IPS-18c (cell line): Measurements from ENCODE around the gene CRYBB1.
A peak's percentile ranks its signal among the peaks of the same experiment; 100 is the strongest.

ENCODE experiments used
- H3K4me3 ChIP-seq: 2 replicates; pipeline ENCODE4 v1.7.0; 2013; ENCODE audit warnings: low read depth, mild to moderate bottlenecking, low read length, moderate library complexity; ENCODE audit not compliant: insufficient read depth
- H3K9me3 ChIP-seq: one replicate; pipeline ENCODE4 v1.6.1; 2013; ENCODE audit warnings: mild to moderate bottlenecking, low read length, moderate library complexity; ENCODE audit not compliant: control insufficient read depth, insufficient read depth

Gene CRYBB1

GRCh38 chr22:26589367-26589844, 28.4 kb downstream of the CRYBB1 start:
- Histone ChIP-seq H3K4me3 (peak overlapping the region; percentile 89), H3K9me3 (peaks cover 2% of the 10 kb centered on the region)

- Histone ChIP-seq H3K9me3 (peaks cover 2% of the 10 kb centered on the region), H3K4me3 (peak overlapping the region; percentile 89)
Measured at GRCh38 chr22:26588729-26589366, 29.0 kb downstream of the CRYBB1 start.

- Histone ChIP-seq H3K9me3 (peaks cover 2% of the 10 kb centered on the region), H3K4me3 (no peak overlapping the region)
Measured at GRCh38 chr22:26587991-26588613, 29.7 kb downstream of the CRYBB1 start.

GRCh38 chr22:26586556-26587325, 31.1 kb downstream of the CRYBB1 start:
- peaks cover 2% of the 10 kb centered on the region for H3K9me3 ChIP-seq
- no peak overlapping the region for H3K4me3 ChIP-seq

- peaks cover 2% of the 10 kb centered on the region for H3K9me3 ChIP-seq
- H3K4me3 ChIP-seq = no peak overlapping the region
Measured at GRCh38 chr22:26585104-26585790, 32.6 kb downstream of the CRYBB1 start.

- no peaks in the 10 kb centered on the region for H3K9me3 ChIP-seq
- H3K4me3 ChIP-seq = no peak overlapping the region
Measured at GRCh38 chr22:26584010-26584409, 33.8 kb downstream of the CRYBB1 start.

- Histone ChIP-seq H3K9me3 (no peaks in the 10 kb centered on the region), H3K4me3 (no peak overlapping the region)
Measured at GRCh38 chr22:26581633-26582168, 36.1 kb downstream of the CRYBB1 start.

GRCh38 chr22:26581026-26581425, 36.8 kb downstream of the CRYBB1 start:
- no peak overlapping the region for H3K4me3 ChIP-seq
- H3K9me3 ChIP-seq = no peaks in the 10 kb centered on the region

GRCh38 chr22:26580240-26580962, 37.4 kb downstream of the CRYBB1 start:
- Histone ChIP-seq H3K9me3 (no peaks in the 10 kb centered on the region), H3K4me3 (no peak overlapping the region)

- Histone ChIP-seq H3K4me3 (no peak overlapping the region), H3K9me3 (no peaks in the 10 kb centered on the region)
Measured at GRCh38 chr22:26579331-26579886, 38.4 kb downstream of the CRYBB1 start.

GRCh38 chr22:26577081-26577480, 40.7 kb downstream of the CRYBB1 start:
- Histone ChIP-seq H3K9me3 (no peaks in the 10 kb centered on the region), H3K4me3 (no peak overlapping the region)

GRCh38 chr22:26576026-26576680, 41.7 kb downstream of the CRYBB1 start:
- no peaks in the 10 kb centered on the region for H3K9me3 ChIP-seq
- H3K4me3 ChIP-seq = no peak overlapping the region

- no peaks in the 10 kb centered on the region for H3K9me3 ChIP-seq
- H3K4me3 ChIP-seq = no peak overlapping the region
Measured at GRCh38 chr22:26574001-26574723, 43.7 kb downstream of the CRYBB1 start.

GRCh38 chr22:26573026-26573662, 44.7 kb downstream of the CRYBB1 start:
- Histone ChIP-seq H3K9me3 (no peaks in the 10 kb centered on the region), H3K4me3 (no peak overlapping the region)

- no peaks in the 10 kb centered on the region for H3K9me3 ChIP-seq
- no peak overlapping the region for H3K4me3 ChIP-seq
Measured at GRCh38 chr22:26570864-26571525, 46.8 kb downstream of the CRYBB1 start.
